ENCODE results near the gene TMEM200B.
"Not testable (repeated sequence)": the region's sequence is repeated elsewhere in the genome, so short reads cannot be mapped to it uniquely, and the experiment has no call there.

The TMEM200B gene

DNA sequence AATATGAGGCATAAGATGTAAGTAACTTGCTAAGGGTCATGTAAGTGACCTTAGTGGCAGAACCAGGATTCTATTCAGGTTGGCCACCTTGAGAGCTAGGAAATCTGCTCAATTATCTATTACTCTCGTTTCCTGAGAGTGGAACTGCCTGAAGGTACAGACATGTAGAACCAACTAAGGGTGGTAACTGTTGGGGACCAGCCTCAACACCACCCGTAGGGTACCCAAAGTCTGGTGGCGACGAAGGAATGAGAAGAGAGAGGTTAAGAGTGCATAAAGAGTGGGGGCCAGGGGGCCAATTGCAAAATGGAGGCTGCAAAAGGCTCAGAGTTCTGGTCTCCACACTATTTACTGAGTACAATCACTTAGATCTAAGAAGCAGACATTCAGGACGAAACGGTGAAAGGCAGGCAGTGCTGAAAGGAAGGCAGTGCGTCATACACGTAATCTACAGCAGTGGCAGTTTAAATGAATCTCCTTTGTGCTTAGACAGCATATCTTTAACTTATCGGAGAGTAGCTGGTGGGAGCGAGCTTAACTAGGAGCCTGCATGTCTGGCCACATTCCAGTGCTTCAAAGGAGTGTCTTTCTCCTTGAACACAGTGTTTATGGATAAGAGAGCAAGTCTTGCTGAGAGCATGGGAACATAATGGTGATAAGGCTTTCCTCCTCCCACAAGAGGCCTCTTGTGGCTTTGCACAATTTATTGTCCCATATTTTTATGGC, 33.0 kb upstream of the TMEM200B start:
- Histone ChIP-seq H3K27ac (replicated peaks) (no peak overlapping the region), H3K4me3 (replicated peaks; ENCODE audit: insufficient read depth, low read length) (no peak overlapping the region), H3K27me3 (ENCODE audit: insufficient read depth, poor library complexity, severe bottlenecking) (no peaks in the 10 kb centered on the region)
- TF ChIP-seq POLR2AphosphoS5 (IDR thresholded peaks at IDR 0.05; ENCODE audit: low read depth) (peak; percentile 12; the same call in 1 of the 2 replicates), GABPA (IDR thresholded peaks at IDR 0.05; ENCODE audit: low read depth) (no peak), SPI1 (IDR thresholded peaks at IDR 0.05; ENCODE audit: borderline replicate concordance, low read depth) (no peak)
- TF ChIP-seq, protein P1, sequence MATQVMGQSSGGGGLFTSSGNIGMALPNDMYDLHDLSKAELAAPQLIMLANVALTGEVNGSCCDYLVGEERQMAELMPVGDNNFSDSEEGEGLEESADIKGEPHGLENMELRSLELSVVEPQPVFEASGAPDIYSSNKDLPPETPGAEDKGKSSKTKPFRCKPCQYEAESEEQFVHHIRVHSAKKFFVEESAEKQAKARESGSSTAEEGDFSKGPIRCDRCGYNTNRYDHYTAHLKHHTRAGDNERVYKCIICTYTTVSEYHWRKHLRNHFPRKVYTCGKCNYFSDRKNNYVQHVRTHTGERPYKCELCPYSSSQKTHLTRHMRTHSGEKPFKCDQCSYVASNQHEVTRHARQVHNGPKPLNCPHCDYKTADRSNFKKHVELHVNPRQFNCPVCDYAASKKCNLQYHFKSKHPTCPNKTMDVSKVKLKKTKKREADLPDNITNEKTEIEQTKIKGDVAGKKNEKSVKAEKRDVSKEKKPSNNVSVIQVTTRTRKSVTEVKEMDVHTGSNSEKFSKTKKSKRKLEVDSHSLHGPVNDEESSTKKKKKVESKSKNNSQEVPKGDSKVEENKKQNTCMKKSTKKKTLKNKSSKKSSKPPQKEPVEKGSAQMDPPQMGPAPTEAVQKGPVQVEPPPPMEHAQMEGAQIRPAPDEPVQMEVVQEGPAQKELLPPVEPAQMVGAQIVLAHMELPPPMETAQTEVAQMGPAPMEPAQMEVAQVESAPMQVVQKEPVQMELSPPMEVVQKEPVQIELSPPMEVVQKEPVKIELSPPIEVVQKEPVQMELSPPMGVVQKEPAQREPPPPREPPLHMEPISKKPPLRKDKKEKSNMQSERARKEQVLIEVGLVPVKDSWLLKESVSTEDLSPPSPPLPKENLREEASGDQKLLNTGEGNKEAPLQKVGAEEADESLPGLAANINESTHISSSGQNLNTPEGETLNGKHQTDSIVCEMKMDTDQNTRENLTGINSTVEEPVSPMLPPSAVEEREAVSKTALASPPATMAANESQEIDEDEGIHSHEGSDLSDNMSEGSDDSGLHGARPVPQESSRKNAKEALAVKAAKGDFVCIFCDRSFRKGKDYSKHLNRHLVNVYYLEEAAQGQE (IDR thresholded peaks at IDR 0.05; ENCODE audit: insufficient replicate concordance, low read depth), result no peak
- TF ChIP-seq, protein P2, sequence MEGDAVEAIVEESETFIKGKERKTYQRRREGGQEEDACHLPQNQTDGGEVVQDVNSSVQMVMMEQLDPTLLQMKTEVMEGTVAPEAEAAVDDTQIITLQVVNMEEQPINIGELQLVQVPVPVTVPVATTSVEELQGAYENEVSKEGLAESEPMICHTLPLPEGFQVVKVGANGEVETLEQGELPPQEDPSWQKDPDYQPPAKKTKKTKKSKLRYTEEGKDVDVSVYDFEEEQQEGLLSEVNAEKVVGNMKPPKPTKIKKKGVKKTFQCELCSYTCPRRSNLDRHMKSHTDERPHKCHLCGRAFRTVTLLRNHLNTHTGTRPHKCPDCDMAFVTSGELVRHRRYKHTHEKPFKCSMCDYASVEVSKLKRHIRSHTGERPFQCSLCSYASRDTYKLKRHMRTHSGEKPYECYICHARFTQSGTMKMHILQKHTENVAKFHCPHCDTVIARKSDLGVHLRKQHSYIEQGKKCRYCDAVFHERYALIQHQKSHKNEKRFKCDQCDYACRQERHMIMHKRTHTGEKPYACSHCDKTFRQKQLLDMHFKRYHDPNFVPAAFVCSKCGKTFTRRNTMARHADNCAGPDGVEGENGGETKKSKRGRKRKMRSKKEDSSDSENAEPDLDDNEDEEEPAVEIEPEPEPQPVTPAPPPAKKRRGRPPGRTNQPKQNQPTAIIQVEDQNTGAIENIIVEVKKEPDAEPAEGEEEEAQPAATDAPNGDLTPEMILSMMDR (IDR thresholded peaks at IDR 0.05; ENCODE audit: insufficient read depth, low read length), result no peak
- DNase-seq (ENCODE audit: low read depth in 1 of 2, low spot score in 1 of 2), result no peak

DNA sequence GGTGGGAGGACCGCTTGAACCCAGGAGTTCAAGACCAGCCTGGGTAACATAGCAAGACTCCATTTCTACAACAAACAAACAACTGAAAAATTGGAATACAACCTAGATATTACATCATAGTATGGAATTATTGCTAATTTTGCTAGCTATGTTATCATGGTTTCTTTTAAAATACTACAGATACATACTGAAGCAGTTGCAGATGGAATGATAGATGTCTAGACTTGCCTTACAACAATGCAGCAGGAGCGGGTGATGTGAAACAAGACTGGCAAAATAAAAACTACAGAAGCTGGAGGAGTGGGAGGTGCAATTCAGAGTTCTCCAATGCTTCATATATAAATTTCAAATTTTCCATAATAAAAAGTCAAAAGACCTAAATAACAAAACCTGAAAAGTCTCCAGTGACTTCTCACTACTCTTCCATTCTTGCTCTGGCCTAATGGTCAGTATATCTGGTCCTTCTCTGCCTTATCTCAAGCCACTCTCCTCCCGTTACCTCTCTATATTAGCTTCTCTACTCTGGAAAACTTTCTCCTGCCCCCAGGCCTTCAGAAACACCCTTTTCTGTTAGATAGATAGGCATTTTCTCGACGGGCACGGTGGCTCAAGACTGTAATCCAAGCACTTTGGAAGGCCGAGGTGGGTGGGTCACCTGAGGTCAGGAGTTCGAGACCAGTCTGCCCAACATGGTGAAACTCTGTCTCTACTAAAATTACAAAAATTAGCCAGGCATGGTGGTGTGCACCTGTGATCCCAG, 28.5 kb upstream of the TMEM200B start:
- no peak overlapping the region for H3K4me3 ChIP-seq (replicated peaks; ENCODE audit: insufficient read depth, low read length)

DNA sequence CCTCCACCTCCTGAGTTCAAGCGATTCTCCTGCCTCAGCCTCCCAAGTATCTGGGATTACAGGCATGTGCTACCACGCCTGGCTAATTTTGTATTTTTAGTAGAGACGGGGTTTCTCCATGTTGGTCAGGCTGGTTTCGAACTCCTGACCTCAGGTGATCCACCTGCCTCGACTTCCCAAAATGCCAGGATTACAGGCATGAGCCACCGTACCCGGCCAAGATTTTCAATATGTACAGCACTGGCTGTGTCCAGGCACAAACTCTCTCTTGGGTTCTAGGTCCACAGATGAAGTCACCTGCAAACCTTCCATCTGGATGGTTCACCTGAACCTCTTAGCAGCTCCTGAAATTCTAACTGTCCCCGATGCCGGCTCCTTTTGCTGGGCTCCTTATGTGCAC, 26.6 kb upstream of the TMEM200B start:
- DNase-seq (ENCODE audit: low read depth in 1 of 2, low spot score in 1 of 2); H3K27me3 ChIP-seq (ENCODE audit: insufficient read depth, poor library complexity, severe bottlenecking); H3K4me3 ChIP-seq (replicated peaks; ENCODE audit: insufficient read depth, low read length); H3K27ac ChIP-seq (replicated peaks): not testable (repeated sequence)

More for the DNA sequence above, 28.5 kb upstream of the TMEM200B start:
- Histone ChIP-seq H3K27me3 (ENCODE audit: insufficient read depth, poor library complexity, severe bottlenecking) (no peaks in the 10 kb centered on the region), H3K27ac (replicated peaks) (no peak overlapping the region)
- DNase-seq (ENCODE audit: low read depth in 1 of 2, low spot score in 1 of 2), result no peak
- TF ChIP-seq SPI1 (IDR thresholded peaks at IDR 0.05; ENCODE audit: borderline replicate concordance, low read depth) (no peak), POLR2AphosphoS5 (IDR thresholded peaks at IDR 0.05; ENCODE audit: low read depth) (no peak), GABPA (IDR thresholded peaks at IDR 0.05; ENCODE audit: low read depth) (no peak)
- TF ChIP-seq, protein P2 (IDR thresholded peaks at IDR 0.05; ENCODE audit: insufficient read depth, low read length), result no peak
- TF ChIP-seq, protein P1 (IDR thresholded peaks at IDR 0.05; ENCODE audit: insufficient replicate concordance, low read depth), result no peak

DNA sequence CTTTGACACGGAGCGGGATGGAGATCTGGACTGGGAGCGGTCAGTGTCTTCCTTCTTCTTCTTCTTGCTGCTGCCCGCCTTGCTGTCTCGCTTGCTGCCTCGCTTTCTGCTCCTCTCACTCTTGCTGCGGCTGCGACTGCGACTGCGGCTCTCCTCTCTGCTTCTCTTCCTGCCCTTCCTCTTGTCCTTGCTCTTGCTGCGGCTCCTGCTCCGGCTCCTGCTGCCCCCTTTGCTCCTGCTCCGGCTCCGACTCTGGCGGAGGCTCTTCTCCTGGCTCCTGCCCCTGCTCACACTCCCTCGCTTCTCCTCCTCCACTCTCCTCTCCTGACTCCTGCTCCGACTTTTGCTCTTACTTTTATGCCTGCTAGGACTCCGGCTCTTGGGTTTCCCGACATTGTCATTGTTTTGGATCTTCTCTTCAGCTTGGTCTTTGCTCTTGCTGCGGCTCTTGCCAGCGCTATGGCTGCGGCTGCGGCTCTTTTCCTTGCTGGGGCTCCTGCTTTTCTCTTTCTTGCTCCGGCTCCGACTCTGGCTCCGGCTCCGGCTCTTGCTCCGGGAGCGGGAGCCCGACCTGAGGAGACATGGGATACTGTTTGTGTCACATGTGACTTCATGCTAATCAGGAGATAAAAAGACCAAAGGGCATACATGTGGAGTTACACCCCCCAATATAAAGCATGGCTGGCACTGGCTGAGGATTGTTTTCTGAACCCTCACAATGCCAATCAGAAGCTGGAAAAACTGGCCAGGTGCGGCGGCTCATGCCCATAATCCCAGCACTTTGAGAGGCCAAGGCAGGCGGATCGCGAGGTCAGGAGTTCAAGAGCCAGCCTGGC, 25.2 kb upstream of the TMEM200B start:
- no peaks in the 10 kb centered on the region for H3K27me3 ChIP-seq (ENCODE audit: insufficient read depth, poor library complexity, severe bottlenecking)
- H3K27ac ChIP-seq (replicated peaks), result no peak overlapping the region
- TF ChIP-seq, protein P2 (IDR thresholded peaks at IDR 0.05; ENCODE audit: insufficient read depth, low read length), result no peak
- TF ChIP-seq, protein P1 (IDR thresholded peaks at IDR 0.05; ENCODE audit: insufficient replicate concordance, low read depth), result no peak
- TF ChIP-seq SPI1 (IDR thresholded peaks at IDR 0.05; ENCODE audit: borderline replicate concordance, low read depth) (no peak), GABPA (IDR thresholded peaks at IDR 0.05; ENCODE audit: low read depth) (no peak), POLR2AphosphoS5 (IDR thresholded peaks at IDR 0.05; ENCODE audit: low read depth) (no peak)
- no peak overlapping the region for H3K4me3 ChIP-seq (replicated peaks; ENCODE audit: insufficient read depth, low read length)
- DNase-seq (ENCODE audit: low read depth in 1 of 2, low spot score in 1 of 2), result no peak

Measured in HL-60 (cell line).